SK-N-SH (cell line): ENCODE results near the gene TAB2.

ENCODE experiments used
- GABPA ChIP-seq: IDR thresholded peaks from 2 replicates; pipeline ENCODE4 v1.4.0; 2012; ENCODE audit warnings: low read depth, mild to moderate bottlenecking
- YY1 ChIP-seq: IDR thresholded peaks from 2 replicates; pipeline ENCODE4 v1.4.0; 2012; ENCODE audit warnings: low read depth, mild to moderate bottlenecking

GRCh38 chr6:149275621-149276020, 41.9 kb upstream of the TAB2 start:
- TF ChIP-seq GABPA (no peak), YY1 (no peak)
